Memory B cell (primary cell): ENCODE results near the gene NPTX2.

Source experiments
- ATAC-seq: fragments of 150-1000 bp; cut with Tn5 transposase; 2 replicates; pipeline ENCODE4 v1.10.0; 2021; ENCODE audit warnings: low read depth, mild to moderate bottlenecking, moderate library complexity
- DNase-seq, 2 donors: peaks; one replicate each; pipeline ENCODE4 v3.0.0; 2022; ENCODE audit warnings: low spot score in 2 of 2
- H3K27ac Mint-ChIP-seq: one replicate; pipeline ENCODE4 v1.8.0; 2022; ENCODE audit warnings: mild to moderate bottlenecking, moderate library complexity, mixed read lengths
- H3K27me3 Mint-ChIP-seq: one replicate; pipeline ENCODE4 v1.8.0; 2022; ENCODE audit warnings: mixed read lengths
- H3K36me3 Mint-ChIP-seq: one replicate; pipeline ENCODE4 v1.8.0; 2022; ENCODE audit warnings: mild to moderate bottlenecking, mixed read lengths
- H3K4me1 Mint-ChIP-seq: one replicate; pipeline ENCODE4 v1.8.0; 2022; ENCODE audit warnings: mixed read lengths
- H3K4me3 Mint-ChIP-seq: one replicate; pipeline ENCODE4 v1.8.0; 2022; ENCODE audit warnings: mild to moderate bottlenecking, moderate library complexity, mixed read lengths
- H3K9me3 Mint-ChIP-seq: one replicate; pipeline ENCODE4 v1.8.0; 2022; ENCODE audit warnings: mixed read lengths

The NPTX2 gene

DNA sequence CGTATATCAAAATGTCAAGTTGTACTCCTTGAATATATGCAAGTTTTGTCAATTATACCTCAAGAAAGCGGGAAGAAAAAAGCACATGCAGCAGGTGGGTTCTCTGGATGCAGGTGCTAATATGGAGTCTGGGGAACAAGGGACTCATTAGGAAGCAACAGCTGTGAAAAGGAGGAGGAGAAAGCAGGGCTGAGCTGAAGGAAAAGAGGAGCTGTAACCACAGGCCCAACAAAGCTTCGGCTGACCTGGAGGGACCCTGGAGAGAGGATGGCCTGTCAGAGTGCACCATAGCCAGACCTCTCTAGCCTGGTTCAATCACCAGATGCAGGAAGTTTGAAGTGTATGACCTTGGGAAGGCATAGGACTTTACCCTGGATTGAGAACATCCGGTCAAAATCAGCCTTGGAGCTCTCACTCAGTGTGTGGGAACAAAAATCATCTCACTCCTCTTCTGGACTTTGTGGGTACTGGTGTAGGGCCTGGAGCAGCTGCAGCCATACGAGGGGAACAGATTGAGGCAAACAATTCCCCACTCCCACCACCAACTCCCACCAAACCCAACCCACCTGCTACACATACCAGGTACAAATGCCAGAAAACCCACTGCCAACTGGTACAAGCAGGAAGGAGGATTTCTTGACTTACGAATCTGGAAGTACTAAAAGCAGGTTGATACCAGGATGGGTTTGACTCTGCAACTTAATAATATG lies 36.7 kb downstream of the NPTX2 start:
- H3K4me1 Mint-ChIP-seq: no peaks in the 10 kb centered on the region
- no peak for ATAC-seq
- H3K27ac Mint-ChIP-seq: no peak overlapping the region
- DNase-seq: no peak
- H3K4me3 Mint-ChIP-seq: no peak overlapping the region
- H3K27me3 Mint-ChIP-seq: peaks cover 7% of the 10 kb centered on the region
- no peaks in the 10 kb centered on the region for H3K36me3 Mint-ChIP-seq
- H3K9me3 Mint-ChIP-seq: peaks cover 5% of the 10 kb centered on the region

DNA sequence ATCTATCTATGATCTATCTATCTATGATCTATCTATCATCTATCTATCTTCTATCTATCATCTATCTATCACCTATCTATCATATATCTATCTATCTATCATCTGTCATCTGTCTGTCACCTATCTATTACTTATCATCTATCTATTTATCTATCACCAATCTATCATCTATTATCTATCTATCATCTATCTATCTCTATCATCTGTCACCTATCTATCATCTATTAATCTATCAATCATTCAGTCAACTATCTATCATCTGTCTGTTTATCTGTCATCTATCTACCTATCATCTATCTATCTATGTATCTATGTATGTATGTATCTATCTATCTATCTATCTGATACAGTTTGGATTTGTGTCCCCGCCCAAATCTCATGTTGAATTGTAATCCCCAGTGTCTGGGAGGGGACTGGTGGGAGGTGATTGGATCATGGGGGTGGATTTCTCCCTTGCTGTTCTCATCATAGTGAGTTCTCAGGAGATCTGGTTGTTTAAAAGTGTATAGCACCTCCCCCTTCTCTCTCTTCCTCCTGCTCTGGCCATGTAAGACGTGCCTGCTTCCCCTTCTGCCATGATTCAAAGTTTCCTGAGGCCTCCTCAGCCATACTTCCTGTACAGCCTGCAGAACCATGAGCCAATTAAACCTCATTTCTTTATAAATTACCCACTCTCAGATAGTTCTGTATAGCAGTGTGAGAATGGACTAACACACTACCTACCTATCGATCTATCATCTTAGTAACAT lies 37.6 kb downstream of the NPTX2 start:
- Mint-ChIP-seq H3K4me3 (no peak overlapping the region), H3K27ac (no peak overlapping the region), H3K27me3 (peaks cover 3% of the 10 kb centered on the region), H3K9me3 (peaks cover under 1% of the 10 kb centered on the region), H3K36me3 (no peaks in the 10 kb centered on the region), H3K4me1 (no peaks in the 10 kb centered on the region)
- ATAC-seq: no peak
- no peak for DNase-seq

DNA sequence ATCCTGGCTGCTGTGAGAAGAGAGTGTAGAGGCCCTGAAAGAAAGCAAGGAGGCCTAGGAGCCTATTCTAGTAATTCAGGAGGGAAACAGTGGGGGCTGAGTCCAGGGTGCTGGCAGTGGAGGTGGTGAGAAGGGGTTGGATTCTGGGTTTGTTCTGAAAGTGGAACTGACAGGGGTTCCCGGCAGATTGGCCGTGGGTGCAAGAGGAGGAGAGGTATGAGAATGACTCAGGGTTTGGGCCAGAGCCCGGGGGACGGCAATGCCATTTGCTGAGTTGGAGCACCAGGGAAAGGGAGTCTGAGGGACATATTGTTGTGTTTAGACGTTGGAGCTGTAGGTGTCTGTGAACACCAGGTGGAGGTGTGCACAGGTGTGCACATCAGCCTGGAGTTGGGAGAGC lies 38.5 kb downstream of the NPTX2 start:
- Mint-ChIP-seq H3K27ac (no peak overlapping the region), H3K36me3 (no peaks in the 10 kb centered on the region), H3K4me1 (no peaks in the 10 kb centered on the region), H3K4me3 (no peak overlapping the region), H3K9me3 (no peaks in the 10 kb centered on the region), H3K27me3 (peaks cover 2% of the 10 kb centered on the region)
- ATAC-seq (no peak), DNase-seq (no peak)

DNA sequence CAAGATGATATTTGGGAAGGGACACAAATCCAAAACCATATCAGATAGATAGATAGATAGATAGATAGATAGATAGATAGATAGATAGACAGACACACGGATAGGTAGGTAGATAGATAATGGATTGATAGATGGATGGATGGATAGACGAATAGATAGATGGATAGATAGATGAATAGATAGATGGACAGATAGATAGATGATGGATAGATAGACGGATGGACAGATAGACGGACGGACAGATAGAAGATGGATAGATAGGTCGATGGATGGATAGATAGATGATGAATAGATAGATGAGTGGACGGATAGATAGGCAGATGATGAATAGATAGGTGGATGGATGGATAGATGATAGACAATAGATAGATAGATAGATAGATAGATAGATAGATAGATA lies 39.8 kb downstream of the NPTX2 start:
- no peaks in the 10 kb centered on the region for H3K4me1 Mint-ChIP-seq
- DNase-seq: no peak
- no peaks in the 10 kb centered on the region for H3K27me3 Mint-ChIP-seq
- H3K27ac Mint-ChIP-seq: no peak overlapping the region
- no peak overlapping the region for H3K4me3 Mint-ChIP-seq
- H3K36me3 Mint-ChIP-seq: no peaks in the 10 kb centered on the region
- ATAC-seq: no peak
- H3K9me3 Mint-ChIP-seq: peaks cover 2% of the 10 kb centered on the region

DNA sequence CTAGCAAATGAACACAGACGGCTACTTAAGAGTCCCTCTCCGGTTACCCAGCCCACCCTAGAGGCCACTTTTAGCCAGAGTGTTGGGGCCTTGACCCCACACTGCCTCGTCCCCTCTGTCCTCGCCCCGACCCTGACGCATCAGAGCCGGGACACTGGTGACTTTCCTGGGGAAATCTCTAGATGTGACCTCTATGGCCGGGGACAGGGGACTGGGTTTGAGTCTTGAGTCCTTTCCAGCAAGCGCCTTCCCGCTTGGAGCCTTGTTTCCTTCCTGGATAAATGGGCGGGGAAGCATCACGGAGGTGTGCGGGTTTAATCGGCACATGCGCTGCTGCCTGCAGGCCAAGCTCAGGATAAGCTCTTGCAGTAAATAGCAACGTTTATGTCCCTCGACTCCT lies 40.7 kb downstream of the NPTX2 start:
- Mint-ChIP-seq H3K36me3 (no peaks in the 10 kb centered on the region), H3K27ac (no peak overlapping the region), H3K4me3 (no peak overlapping the region), H3K27me3 (no peaks in the 10 kb centered on the region), H3K4me1 (no peaks in the 10 kb centered on the region), H3K9me3 (peaks cover 2% of the 10 kb centered on the region)
- DNase-seq (no peak), ATAC-seq (no peak)

DNA sequence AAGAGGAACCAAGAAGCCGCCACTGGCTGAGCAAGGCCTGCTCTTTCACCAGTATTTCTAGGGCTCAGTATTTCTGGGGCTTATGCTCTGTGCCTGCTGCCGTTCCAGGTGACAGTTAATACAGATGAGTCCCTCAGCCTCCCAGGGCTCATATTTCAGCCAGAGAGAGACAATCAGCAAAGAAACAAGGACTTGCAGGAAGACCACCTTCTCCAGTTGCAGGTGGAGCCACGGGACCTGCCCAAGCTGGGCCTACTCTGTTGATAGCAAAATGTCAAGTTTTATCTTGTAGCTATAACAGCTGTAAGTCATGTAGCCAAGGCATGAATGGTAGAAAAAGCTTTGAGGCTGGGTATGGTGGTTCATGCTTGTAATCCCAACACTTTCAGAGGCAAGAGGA lies 42.7 kb downstream of the NPTX2 start:
- Mint-ChIP-seq H3K27me3 (no peaks in the 10 kb centered on the region), H3K9me3 (peaks cover 6% of the 10 kb centered on the region), H3K4me3 (no peak overlapping the region), H3K27ac (no peak overlapping the region), H3K36me3 (no peaks in the 10 kb centered on the region), H3K4me1 (no peaks in the 10 kb centered on the region)
- ATAC-seq: no peak
- DNase-seq: no peak

DNA sequence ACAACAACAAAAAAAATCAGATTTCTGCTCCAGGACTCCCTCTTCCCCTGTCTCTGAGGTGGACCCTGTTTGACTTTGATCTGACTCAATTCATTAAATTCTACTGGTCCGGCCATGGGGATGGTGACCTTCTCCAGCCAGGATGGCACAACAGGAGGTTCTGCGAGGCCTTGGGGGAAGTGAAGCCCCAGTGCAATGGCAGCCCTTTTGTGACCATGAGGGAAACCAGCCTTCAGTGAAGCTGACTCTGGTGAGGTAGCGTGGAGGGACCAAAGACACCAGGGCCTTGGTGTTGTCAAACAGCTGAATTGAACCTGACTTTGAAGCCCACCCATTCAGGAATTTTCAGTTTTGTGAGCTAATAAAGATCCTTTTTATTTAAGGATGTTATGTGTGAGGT lies 44.5 kb downstream of the NPTX2 start:
- Mint-ChIP-seq H3K36me3 (no peaks in the 10 kb centered on the region), H3K27me3 (peaks cover 3% of the 10 kb centered on the region), H3K4me1 (no peaks in the 10 kb centered on the region), H3K9me3 (peaks cover 7% of the 10 kb centered on the region), H3K27ac (no peak overlapping the region), H3K4me3 (no peak overlapping the region)
- ATAC-seq: no peak
- no peak for DNase-seq

DNA sequence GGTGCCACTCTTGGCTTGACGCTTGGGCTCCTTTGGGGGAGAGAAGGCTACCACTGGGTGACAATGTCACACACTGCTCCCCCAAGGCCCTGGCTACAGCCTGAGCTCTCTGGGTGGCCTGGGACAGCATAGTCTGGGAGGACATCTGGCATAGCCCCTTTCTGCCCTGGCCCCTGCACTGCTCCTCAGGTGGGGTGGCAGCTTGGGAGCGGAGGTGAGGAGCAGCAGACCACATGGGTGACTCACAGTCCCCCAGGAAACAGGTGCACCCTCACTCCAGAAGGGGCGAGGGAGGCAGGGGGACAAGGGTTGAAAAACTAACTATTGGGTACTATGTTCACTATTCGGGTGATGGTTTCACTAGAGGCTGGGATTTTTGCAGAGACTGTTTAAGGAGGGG lies 45.2 kb downstream of the NPTX2 start:
- ATAC-seq (no peak), DNase-seq (no peak)
- H3K36me3 Mint-ChIP-seq: no peaks in the 10 kb centered on the region
- H3K4me3 Mint-ChIP-seq: no peak overlapping the region
- H3K4me1 Mint-ChIP-seq: no peaks in the 10 kb centered on the region
- H3K9me3 Mint-ChIP-seq: peaks cover 7% of the 10 kb centered on the region
- H3K27ac Mint-ChIP-seq: no peak overlapping the region
- peaks cover 3% of the 10 kb centered on the region for H3K27me3 Mint-ChIP-seq

DNA sequence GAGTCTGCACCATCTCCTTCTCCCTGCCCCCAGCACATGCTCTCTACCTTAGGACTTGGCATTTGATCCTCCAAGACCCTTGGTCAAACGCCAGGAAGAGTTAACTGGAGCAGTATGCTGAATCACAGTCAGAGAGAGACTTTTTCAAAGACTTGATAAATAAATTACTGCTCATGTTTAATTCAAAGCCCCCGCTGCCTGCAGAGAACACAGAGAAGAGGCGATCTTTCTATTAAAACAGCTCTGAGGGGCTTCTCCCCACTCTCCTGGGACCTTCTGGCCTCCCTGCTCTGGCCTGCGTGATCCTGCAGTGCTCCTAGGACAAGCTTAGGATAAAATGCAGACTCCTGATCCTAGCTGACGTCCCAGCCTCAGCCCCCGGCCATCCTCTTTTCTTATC lies 47.8 kb downstream of the NPTX2 start:
- Mint-ChIP-seq H3K4me1 (no peaks in the 10 kb centered on the region), H3K36me3 (no peaks in the 10 kb centered on the region), H3K4me3 (no peak overlapping the region), H3K27ac (no peak overlapping the region), H3K9me3 (peaks cover 7% of the 10 kb centered on the region), H3K27me3 (peaks cover 3% of the 10 kb centered on the region)
- ATAC-seq (no peak), DNase-seq (no peak)

DNA sequence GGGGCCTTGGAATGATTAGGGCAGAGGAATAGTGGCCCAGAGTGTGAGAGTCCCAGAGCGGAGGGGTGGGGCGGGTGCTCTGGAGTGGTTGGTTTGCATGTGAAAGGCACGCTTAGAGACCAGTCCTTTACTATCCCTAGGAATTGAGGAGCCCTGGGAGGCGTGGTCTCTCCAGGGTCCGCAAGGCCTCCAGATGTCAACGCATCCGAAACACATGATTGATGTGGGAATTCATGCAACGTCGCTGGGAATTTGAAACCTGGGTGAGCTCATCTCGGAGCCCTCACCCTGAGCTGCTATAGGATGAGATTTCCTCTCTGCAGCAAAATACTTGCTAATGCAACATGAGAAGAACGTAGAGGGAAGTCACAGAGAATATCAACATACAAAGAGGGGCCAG lies 51.2 kb downstream of the NPTX2 start:
- no peak for DNase-seq
- ATAC-seq: no peak
- Mint-ChIP-seq H3K4me1 (no peaks in the 10 kb centered on the region), H3K27me3 (peaks cover 7% of the 10 kb centered on the region), H3K27ac (no peak overlapping the region), H3K4me3 (no peak overlapping the region), H3K36me3 (no peaks in the 10 kb centered on the region), H3K9me3 (peaks cover 10% of the 10 kb centered on the region)

DNA sequence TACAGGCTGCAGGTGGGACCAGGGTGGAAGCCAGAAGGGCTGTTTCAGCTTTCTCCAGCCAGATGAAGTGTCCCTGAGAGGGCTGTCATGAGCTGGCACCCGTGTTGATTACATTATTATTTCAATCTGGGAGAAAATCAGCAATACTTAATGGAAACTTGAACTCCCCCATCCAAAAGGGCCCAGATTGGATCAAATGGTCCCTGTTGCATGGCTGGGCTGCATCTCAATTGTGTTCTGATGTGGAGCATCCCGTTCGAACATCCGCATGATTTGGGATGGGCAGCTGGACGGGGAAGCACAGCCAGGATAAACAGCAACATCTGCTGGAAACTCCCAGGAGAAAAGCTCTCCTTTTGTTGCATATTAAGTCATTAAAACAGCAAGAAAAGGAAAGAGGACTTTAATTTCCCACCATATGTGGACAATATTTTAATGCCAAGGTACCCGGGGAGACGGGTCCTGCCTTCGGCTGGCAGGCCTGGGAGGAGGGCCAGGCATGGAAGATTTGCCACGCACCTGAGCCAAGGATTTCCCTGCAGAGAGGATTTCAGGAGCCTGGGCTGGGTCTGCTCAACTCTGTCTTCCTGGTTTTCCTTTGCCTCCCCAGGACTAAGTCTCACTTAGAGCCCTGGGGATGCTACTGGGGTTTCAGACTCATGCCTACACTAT lies 52.4 kb downstream of the NPTX2 start:
- Mint-ChIP-seq H3K4me3 (no peak overlapping the region), H3K9me3 (peaks cover 6% of the 10 kb centered on the region), H3K27me3 (peaks cover 7% of the 10 kb centered on the region), H3K4me1 (no peaks in the 10 kb centered on the region), H3K36me3 (no peaks in the 10 kb centered on the region), H3K27ac (no peak overlapping the region)
- DNase-seq (no peak), ATAC-seq (no peak)

DNA sequence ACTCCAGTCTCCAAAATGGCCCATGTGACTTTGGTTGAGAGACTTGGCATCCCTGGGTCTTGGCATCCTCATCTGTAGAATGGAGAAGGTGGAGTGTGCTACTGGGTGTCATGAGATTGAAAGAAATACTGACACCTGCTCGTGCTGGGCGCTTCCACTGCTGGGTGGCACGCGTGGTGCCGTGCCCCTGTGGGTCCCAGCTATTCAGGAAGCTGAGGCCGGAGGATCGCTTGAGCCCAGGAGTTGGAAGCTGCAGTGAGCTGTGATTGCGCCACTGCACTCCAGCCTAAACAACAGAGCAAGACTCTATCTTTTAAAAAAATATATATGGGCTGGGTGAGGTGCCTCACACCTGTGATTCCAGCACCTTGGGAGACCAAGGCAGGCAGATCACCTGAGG lies 53.1 kb downstream of the NPTX2 start:
- no peak for DNase-seq
- Mint-ChIP-seq H3K36me3 (no peaks in the 10 kb centered on the region), H3K9me3 (peaks cover 6% of the 10 kb centered on the region), H3K27me3 (peaks cover 6% of the 10 kb centered on the region), H3K4me1 (no peaks in the 10 kb centered on the region), H3K27ac (no peak overlapping the region), H3K4me3 (no peak overlapping the region)
- ATAC-seq: no peak

DNA sequence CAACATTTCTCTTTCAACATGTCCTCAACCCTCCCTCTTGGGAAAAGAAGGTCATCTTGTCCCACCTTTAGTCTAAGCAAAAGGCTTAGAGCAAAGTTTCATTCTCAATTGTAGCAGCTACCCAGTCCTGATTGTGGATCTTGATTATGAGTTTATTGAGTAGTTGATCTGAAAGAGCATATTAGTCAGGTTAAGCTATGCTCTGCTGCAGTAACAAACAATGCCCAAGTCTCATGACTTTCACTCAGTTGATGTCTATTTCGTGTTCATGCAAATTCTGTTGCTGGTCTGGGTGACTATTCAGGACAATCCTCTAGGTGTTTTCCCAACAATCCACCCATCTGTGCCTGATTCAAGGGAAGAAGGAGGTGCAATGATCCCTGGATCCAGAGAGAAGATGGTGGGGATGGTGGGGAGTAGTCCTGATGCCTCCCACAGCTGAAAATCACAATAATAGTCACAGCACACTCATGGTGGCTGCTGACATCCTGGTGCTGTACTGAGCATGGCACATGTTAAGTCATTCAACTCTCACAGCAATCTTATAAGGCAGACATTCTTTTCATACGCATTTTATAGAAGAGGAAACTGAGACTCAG lies 54.7 kb downstream of the NPTX2 start:
- DNase-seq (no peak), ATAC-seq (no peak)
- Mint-ChIP-seq H3K9me3 (peaks cover 5% of the 10 kb centered on the region), H3K27me3 (peaks cover 4% of the 10 kb centered on the region), H3K36me3 (no peaks in the 10 kb centered on the region), H3K27ac (no peak overlapping the region), H3K4me3 (no peak overlapping the region), H3K4me1 (no peaks in the 10 kb centered on the region)

DNA sequence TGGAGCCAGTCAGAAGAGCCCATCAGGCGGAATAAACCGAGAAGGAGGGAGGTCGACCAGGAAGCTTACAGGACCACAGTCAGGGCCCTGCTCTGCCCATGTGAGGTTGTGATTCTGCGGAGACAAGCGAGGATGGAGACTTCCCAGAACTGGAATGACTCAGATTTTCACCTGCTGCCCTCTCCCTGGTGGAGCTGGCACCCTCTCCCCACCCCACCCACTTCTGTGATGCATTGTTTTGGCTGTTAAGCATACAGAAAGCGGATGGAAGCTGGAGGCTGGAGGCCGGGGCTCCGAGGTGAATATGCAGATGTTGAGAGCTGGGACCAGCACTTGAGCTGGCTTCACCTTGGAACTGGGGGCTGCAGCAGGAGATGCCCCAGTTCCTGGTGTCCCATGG lies 57.4 kb downstream of the NPTX2 start:
- Mint-ChIP-seq H3K4me3 (no peak overlapping the region), H3K4me1 (no peaks in the 10 kb centered on the region), H3K36me3 (no peaks in the 10 kb centered on the region), H3K27me3 (peaks cover 9% of the 10 kb centered on the region), H3K27ac (no peak overlapping the region), H3K9me3 (peaks cover 5% of the 10 kb centered on the region)
- ATAC-seq (no peak), DNase-seq (no peak)
